GM20000 (cell line): ENCODE results near the gene ZNF462.

ENCODE experiments used
- DNase-seq: peaks from one replicate; pipeline ENCODE4 v3.0.0; 2012; ENCODE audit warnings: low spot score
- CTCF ChIP-seq: IDR thresholded peaks from 2 replicates; pipeline ENCODE4 v1.5.1; 2012; ENCODE audit warnings: mild to moderate bottlenecking, control low read depth; ENCODE audit errors: extremely low read depth, missing control alignments

The ZNF462 gene

GRCh38 chr9:106867286-106867685 lies 4.3 kb downstream of the ZNF462 start:
- TF ChIP-seq CTCF, result no peak
- DNase-seq, result no peak

- DNase-seq, result no peak
- TF ChIP-seq CTCF, result no peak
Measured at GRCh38 chr9:106868087-106868486, 5.1 kb downstream of the ZNF462 start.

- DNase-seq, result no peak
- no peak for TF ChIP-seq CTCF
Measured at GRCh38 chr9:106868565-106868964, 5.6 kb downstream of the ZNF462 start.

GRCh38 chr9:106869028-106869427 lies 6.1 kb downstream of the ZNF462 start:
- DNase-seq, result no peak
- no peak for TF ChIP-seq CTCF

GRCh38 chr9:106869458-106869857 lies 6.5 kb downstream of the ZNF462 start:
- DNase-seq, result no peak
- TF ChIP-seq CTCF, result no peak

- DNase-seq, result no peak
- no peak for TF ChIP-seq CTCF
Measured at GRCh38 chr9:106872641-106873040, 9.7 kb downstream of the ZNF462 start.

GRCh38 chr9:106874031-106874430 lies 11.1 kb downstream of the ZNF462 start:
- no peak for TF ChIP-seq CTCF
- DNase-seq, result no peak
